ENCODE data around the gene REV3L.

DNA sequence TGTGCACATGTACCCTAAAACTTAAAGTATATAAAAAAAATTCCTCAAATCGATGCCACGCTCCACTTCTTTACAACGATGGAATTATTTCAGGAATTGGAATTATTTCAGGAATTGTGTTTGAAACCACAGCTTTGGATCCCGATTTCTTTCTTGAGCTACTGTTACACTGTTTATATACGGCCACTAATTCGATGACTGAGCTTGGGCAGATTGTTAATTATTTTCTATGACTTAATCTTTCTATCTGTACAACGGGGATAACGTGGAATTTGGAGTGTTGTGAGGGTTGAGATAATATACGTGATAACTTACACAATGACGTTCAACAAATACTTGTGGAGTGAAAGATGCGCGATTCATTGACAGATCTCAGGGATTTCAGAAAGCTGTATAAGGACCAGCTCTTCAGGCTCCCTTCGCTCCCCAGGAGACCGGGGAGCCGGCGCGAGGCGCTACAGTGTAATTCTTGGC is 224.4 kb downstream of the REV3L start:
- TF ChIP-seq FOSL2 (CRISPR knock-in tag; IDR thresholded peaks at IDR 0.05) (no peak), ELF1 (CRISPR knock-in tag; IDR thresholded peaks at IDR 0.05) (no peak)
- TF ChIP-seq, protein P1, sequence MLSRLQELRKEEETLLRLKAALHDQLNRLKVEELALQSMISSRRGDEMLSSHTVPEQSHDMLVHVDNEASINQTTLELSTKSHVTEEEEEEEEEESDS (CRISPR knock-in tag; IDR thresholded peaks at IDR 0.05; ENCODE audit: borderline replicate concordance) = no peak

All from HepG2 (cell line).